ENCODE measurements around the gene F11R. TPM values are rescaled to one million over a fixed set of nuclear protein-coding genes. Genes with fewer than 3 reads are reported as not detected.

F11R gene
- total and polyA plus RNA-seq, 2 donors (not counting 3 experiments of a cell fraction or from before 2014, with no cell fraction given), result 97.0 to 124 TPM

- Histone ChIP-seq H4K20me1 (replicated peaks; ENCODE audit: control insufficient read depth, extremely low read depth, insufficient read depth, low read length) (no peaks in the 10 kb centered on the region), H3K36me3 (ENCODE audit: control insufficient read depth in 2 of 2, extremely low read depth in 1 of 2, insufficient read depth in 2 of 2, low read length in 2 of 2) (no peaks in the 10 kb centered on the region), H3K27ac (ENCODE audit: insufficient read depth, low read depth, low read length) (no peak overlapping the region), H3K9ac (replicated peaks; ENCODE audit: extremely low read depth, insufficient read depth, low read length) (no peak overlapping the region), H3K9me1 (replicated peaks; ENCODE audit: control insufficient read depth, extremely low read depth, insufficient read depth, low read length) (no peaks in the 10 kb centered on the region), H3K9me3 (replicated peaks; ENCODE audit: control insufficient read depth, insufficient read depth, low read length) (no peaks in the 10 kb centered on the region), H2AFZ (ENCODE audit: low read depth, low read length) (no peak overlapping the region), H3K4me3 (replicated peaks in 1 of 3; ENCODE audit: insufficient read depth in 1 of 3, low read depth in 1 of 3, low read length in 3 of 3) (no peak overlapping the region), H3K79me2 (ENCODE audit: control insufficient read depth, insufficient read depth, low read length) (no peaks in the 10 kb centered on the region), H3K27me3 (ENCODE audit: control insufficient read depth in 2 of 2, insufficient read depth in 2 of 2, low read length in 2 of 2) (peaks cover 4 to 10% of the 10 kb centered on the region in 2 experiments), H3K4me2 (ENCODE audit: insufficient read depth, low read length) (no peak overlapping the region), H3K4me1 (ENCODE audit: control insufficient read depth, extremely low read depth, insufficient read depth, low read length) (no peaks in the 10 kb centered on the region)
- intact Hi-C loops (cut with micrococcal nuclease) (loop anchor here (2.0 kb wide), 1 partner anchor 171 kb away; no protein-coding TSS in a partner anchor), dilution Hi-C loops (cut with MboI; ENCODE audit: extremely low pct_ligation_motif_present, low sequenced_read_pairs) (no loop called here)
- TF ChIP-seq POLR2A (IDR thresholded peaks at IDR 0.05; ENCODE audit: low read depth, low read length), result no peak
- TF ChIP-seq CTCF (IDR thresholded peaks at IDR 0.05; ENCODE audit: extremely low read depth in 1 of 2, insufficient read depth in 1 of 2, low read depth in 1 of 2, low read length in 2 of 2), result no peak
- no TSS peak for BruUV-seq (replicated peaks)
- ChIA-PET CTCF (interaction anchor here (0.7 to 4.8 kb wide), 24 partner anchors 8 to 524 kb away, joined by 3 to 57 read pairs (median 4); no protein-coding TSS in a partner anchor), POLR2A (no interaction called here)
- FAIRE-seq (no peak), DNase-seq (ENCODE audit: low read depth, low spot score) (no peak)
Observed at GRCh38 chr1:160952129-160952510, 68.8 kb downstream of the F11R start.

GRCh38 chr1:160951443-160952128 lies 69.4 kb downstream of the F11R start:
- Histone ChIP-seq H3K36me3 (ENCODE audit: control insufficient read depth in 2 of 2, extremely low read depth in 1 of 2, insufficient read depth in 2 of 2, low read length in 2 of 2) (no peaks in the 10 kb centered on the region), H3K79me2 (ENCODE audit: control insufficient read depth, insufficient read depth, low read length) (no peaks in the 10 kb centered on the region), H3K27me3 (ENCODE audit: control insufficient read depth in 2 of 2, insufficient read depth in 2 of 2, low read length in 2 of 2) (peaks cover 4 to 10% of the 10 kb centered on the region in 2 experiments), H4K20me1 (replicated peaks; ENCODE audit: control insufficient read depth, extremely low read depth, insufficient read depth, low read length) (no peaks in the 10 kb centered on the region), H3K4me2 (ENCODE audit: insufficient read depth, low read length) (no peak overlapping the region), H3K4me1 (ENCODE audit: control insufficient read depth, extremely low read depth, insufficient read depth, low read length) (no peaks in the 10 kb centered on the region), H3K9me3 (replicated peaks; ENCODE audit: control insufficient read depth, insufficient read depth, low read length) (no peaks in the 10 kb centered on the region), H3K4me3 (replicated peaks in 1 of 3; ENCODE audit: insufficient read depth in 1 of 3, low read depth in 1 of 3, low read length in 3 of 3) (no peak overlapping the region), H3K9ac (replicated peaks; ENCODE audit: extremely low read depth, insufficient read depth, low read length) (no peak overlapping the region), H3K27ac (ENCODE audit: insufficient read depth, low read depth, low read length) (no peak overlapping the region), H3K9me1 (replicated peaks; ENCODE audit: control insufficient read depth, extremely low read depth, insufficient read depth, low read length) (no peaks in the 10 kb centered on the region), H2AFZ (ENCODE audit: low read depth, low read length) (no peak overlapping the region)
- dilution Hi-C loops (cut with MboI; ENCODE audit: extremely low pct_ligation_motif_present, low sequenced_read_pairs), result no loop called here
- peak; percentile 81 for FAIRE-seq
- no TSS peak for BruUV-seq (replicated peaks)
- CTCF ChIA-PET, result interaction anchor here (0.6 to 4.8 kb wide), 27 partner anchors 9 to 523 kb away, joined by 3 to 57 read pairs (median 4); partner anchors contain the start of gene F11R
- peak; percentile 68 for DNase-seq (ENCODE audit: low read depth, low spot score)
- TF ChIP-seq CTCF (IDR thresholded peaks at IDR 0.05; ENCODE audit: extremely low read depth in 1 of 2, insufficient read depth in 1 of 2, low read depth in 1 of 2, low read length in 2 of 2), result peak; percentile 73 to 77
- no peak for TF ChIP-seq JUN (IDR thresholded peaks at IDR 0.05; ENCODE audit: borderline replicate concordance, insufficient read depth, insufficient read length, low read depth)
- TF ChIP-seq GATA2 (IDR thresholded peaks at IDR 0.05; ENCODE audit: insufficient read depth, insufficient read length, low read depth, low read length), result peak; percentile 52
- intact Hi-C loops (cut with micrococcal nuclease), result loop anchor here (1.0 to 2.0 kb wide), 3 partner anchors 116 to 225 kb away; no protein-coding TSS in a partner anchor
- POLR2A ChIA-PET, result no interaction called here
